Measurements from ENCODE around the gene DISC1. TPM values are rescaled to one million over a fixed set of nuclear protein-coding genes. Genes with fewer than 3 reads are reported as not detected.
"Not testable (repeated sequence)": the region's sequence is repeated elsewhere in the genome, so short reads cannot be mapped to it uniquely, and the experiment has no call there.

DISC1 gene
- total RNA-seq, 1 donor from 2014 or later: 4.7 TPM

DNA sequence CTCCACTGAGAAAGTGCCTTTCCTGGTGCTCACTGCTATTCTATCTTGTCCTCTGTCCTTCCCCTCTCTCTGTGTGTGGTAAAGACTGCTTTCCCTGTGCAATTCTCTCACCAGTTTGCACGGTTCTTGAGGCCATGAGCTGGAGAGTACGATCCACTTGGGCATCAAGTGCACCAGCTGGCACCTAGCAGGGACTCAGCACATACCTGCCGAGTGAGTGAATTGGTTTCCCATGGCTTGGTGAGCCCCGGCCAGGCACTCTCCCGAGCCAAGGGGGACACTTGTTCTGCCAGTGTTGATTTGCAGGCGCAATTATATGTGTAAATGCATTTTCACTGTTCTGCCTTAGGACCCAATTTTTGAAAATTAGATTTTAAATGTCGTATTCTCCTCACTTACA, 313.5 kb downstream of the DISC1 start:
- Mint-ChIP-seq H3K4me1 (ENCODE audit: unreplicated experiment) (peaks cover 25% of the 10 kb centered on the region), H3K9me3 (no peaks in the 10 kb centered on the region), H3K4me3 (no peak overlapping the region), H3K27me3 (peaks cover 15% of the 10 kb centered on the region), H3K36me3 (peaks cover 4% of the 10 kb centered on the region), H3K27ac (no peak overlapping the region)
- DNase-seq (ENCODE audit: extremely low spot score, unreplicated experiment): no peak
- TF ChIP-seq, protein P1, sequence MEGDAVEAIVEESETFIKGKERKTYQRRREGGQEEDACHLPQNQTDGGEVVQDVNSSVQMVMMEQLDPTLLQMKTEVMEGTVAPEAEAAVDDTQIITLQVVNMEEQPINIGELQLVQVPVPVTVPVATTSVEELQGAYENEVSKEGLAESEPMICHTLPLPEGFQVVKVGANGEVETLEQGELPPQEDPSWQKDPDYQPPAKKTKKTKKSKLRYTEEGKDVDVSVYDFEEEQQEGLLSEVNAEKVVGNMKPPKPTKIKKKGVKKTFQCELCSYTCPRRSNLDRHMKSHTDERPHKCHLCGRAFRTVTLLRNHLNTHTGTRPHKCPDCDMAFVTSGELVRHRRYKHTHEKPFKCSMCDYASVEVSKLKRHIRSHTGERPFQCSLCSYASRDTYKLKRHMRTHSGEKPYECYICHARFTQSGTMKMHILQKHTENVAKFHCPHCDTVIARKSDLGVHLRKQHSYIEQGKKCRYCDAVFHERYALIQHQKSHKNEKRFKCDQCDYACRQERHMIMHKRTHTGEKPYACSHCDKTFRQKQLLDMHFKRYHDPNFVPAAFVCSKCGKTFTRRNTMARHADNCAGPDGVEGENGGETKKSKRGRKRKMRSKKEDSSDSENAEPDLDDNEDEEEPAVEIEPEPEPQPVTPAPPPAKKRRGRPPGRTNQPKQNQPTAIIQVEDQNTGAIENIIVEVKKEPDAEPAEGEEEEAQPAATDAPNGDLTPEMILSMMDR (conservative IDR thresholded peaks at IDR 0.05): no peak

DNA sequence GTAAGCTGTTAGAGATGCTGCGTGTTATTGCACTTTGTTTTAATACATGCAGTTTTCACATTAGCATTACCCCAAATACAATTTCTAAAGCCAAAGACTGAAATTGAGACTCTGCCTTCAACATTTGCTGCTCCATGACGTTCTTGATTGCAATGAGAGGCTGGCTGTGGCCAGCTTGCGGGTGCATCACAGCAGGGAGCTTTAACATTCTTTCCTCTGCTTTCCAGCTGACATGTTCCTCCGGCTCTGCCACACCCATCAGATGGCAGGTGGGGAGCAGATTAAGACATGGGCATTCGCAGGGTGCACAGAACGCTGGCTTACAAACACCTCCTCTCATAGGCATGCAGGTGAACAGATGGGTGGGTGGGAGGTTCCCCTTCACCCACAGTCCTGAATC, 314.1 kb downstream of the DISC1 start:
- Mint-ChIP-seq H3K4me1 (ENCODE audit: unreplicated experiment) (peaks cover 24% of the 10 kb centered on the region), H3K27ac (no peak overlapping the region), H3K36me3 (peaks cover 4% of the 10 kb centered on the region), H3K27me3 (peaks cover 21% of the 10 kb centered on the region), H3K4me3 (no peak overlapping the region), H3K9me3 (no peaks in the 10 kb centered on the region)
- no peak for DNase-seq (ENCODE audit: extremely low spot score, unreplicated experiment)
- TF ChIP-seq, protein P1 (conservative IDR thresholded peaks at IDR 0.05): no peak

GRCh38 chr1:231943084-231943483, 316.5 kb downstream of the DISC1 start:
- TF ChIP-seq, protein P1 (conservative IDR thresholded peaks at IDR 0.05): no peak
- no peak overlapping the region for H3K4me3 Mint-ChIP-seq
- H3K27ac Mint-ChIP-seq: no peak overlapping the region
- H3K36me3 Mint-ChIP-seq: peaks cover 4% of the 10 kb centered on the region
- H3K9me3 Mint-ChIP-seq: no peaks in the 10 kb centered on the region
- peaks cover 15% of the 10 kb centered on the region for H3K27me3 Mint-ChIP-seq
- peaks cover 5% of the 10 kb centered on the region for H3K4me1 Mint-ChIP-seq (ENCODE audit: unreplicated experiment)
- no peak for DNase-seq (ENCODE audit: extremely low spot score, unreplicated experiment)

DNA sequence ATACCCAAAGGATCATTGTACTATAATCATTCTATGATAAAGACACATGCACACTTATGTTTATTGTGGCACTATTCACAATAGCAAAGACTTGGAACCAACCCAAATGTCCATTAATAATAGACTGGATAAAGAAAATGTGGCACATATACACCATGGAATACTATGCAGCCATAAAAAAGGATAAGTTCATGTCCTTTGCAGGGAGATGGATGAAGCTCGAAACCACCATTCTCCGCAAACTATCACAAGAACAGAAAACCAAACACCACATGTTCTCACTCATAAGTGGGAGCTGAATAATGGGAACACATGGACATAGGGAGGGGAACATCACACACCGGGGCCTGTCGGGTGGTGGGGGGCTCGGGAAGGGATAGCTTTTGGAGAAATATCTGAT, 321.5 kb downstream of the DISC1 start:
- H3K36me3 Mint-ChIP-seq; H3K4me3 Mint-ChIP-seq; H3K9me3 Mint-ChIP-seq; DNase-seq (ENCODE audit: extremely low spot score, unreplicated experiment); H3K27ac Mint-ChIP-seq: not testable (repeated sequence)
- H3K4me1 Mint-ChIP-seq (ENCODE audit: unreplicated experiment): peaks cover 16% of the 10 kb centered on the region
- peaks cover 12% of the 10 kb centered on the region for H3K27me3 Mint-ChIP-seq

DNA sequence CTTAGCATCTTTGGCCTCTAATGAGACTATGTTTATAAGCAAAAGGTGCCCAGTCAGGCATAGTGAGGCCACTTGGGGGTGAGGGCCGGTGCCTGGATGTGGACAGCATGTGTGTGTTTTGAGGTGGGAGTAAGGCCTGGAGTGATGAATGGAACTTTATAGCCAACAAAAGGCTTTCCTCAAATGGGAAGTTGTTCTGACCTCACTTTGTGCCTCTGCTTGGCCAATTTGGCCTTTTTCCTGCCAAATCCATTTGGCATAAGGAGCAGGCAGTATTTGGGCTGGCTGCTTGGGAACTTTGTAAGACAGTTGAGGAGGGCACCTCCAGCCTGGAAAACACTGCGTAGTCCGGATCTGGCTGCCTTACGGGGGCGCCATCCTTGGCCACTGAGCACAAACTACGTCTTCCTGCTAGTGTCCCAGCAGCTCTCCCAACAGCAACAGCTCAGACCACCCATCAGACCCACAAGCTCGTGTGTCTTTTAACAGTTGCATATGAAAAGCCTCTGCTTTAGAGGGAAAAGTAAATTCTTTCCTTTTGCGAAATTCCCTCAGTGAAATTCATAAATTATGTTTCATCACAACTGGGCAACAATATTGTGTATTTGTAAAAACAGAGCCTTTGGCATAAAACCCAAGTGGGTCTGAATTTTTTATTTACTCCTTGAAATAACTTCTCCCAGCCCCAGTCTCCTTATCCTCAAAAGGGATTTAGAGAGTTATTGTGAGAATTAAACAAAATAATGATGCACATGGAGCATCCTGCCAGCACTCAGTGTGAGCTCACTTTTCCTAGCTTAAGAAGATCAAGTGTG, 322.9 kb downstream of the DISC1 start:
- TF ChIP-seq, protein P1 (conservative IDR thresholded peaks at IDR 0.05): no peak
- no peaks in the 10 kb centered on the region for H3K36me3 Mint-ChIP-seq
- peaks cover 16% of the 10 kb centered on the region for H3K4me1 Mint-ChIP-seq (ENCODE audit: unreplicated experiment)
- no peak for DNase-seq (ENCODE audit: extremely low spot score, unreplicated experiment)
- H3K27ac Mint-ChIP-seq: no peak overlapping the region
- H3K4me3 Mint-ChIP-seq: no peak overlapping the region
- H3K27me3 Mint-ChIP-seq: peaks cover 12% of the 10 kb centered on the region
- no peaks in the 10 kb centered on the region for H3K9me3 Mint-ChIP-seq

GRCh38 chr1:231950331-231951128, 323.9 kb downstream of the DISC1 start:
- no peak overlapping the region for H3K27ac Mint-ChIP-seq
- no peaks in the 10 kb centered on the region for H3K9me3 Mint-ChIP-seq
- H3K27me3 Mint-ChIP-seq: peaks cover 5% of the 10 kb centered on the region
- DNase-seq (ENCODE audit: extremely low spot score, unreplicated experiment): no peak
- peaks cover 16% of the 10 kb centered on the region for H3K4me1 Mint-ChIP-seq (ENCODE audit: unreplicated experiment)
- no peaks in the 10 kb centered on the region for H3K36me3 Mint-ChIP-seq
- H3K4me3 Mint-ChIP-seq: no peak overlapping the region
- TF ChIP-seq, protein P1 (conservative IDR thresholded peaks at IDR 0.05): no peak
